Measurements from ENCODE around the gene ABHD11.

- TF ChIP-seq RFX5 (IDR thresholded peaks at IDR 0.05; ENCODE audit: low read depth, low read length) (no peak), MAZ (IDR thresholded peaks at IDR 0.05; ENCODE audit: borderline replicate concordance, low read depth, low read length) (no peak), ELK1 (IDR thresholded peaks at IDR 0.05; ENCODE audit: borderline replicate concordance, low read depth, low read length) (no peak), NFE2L2 (IDR thresholded peaks at IDR 0.05; ENCODE audit: low read depth, low read length) (no peak), RAD21 (IDR thresholded peaks at IDR 0.05; ENCODE audit: low read length) (no peak), RCOR1 (IDR thresholded peaks at IDR 0.05; ENCODE audit: insufficient replicate concordance, low read length) (no peak)
These were observed 31.5 kb downstream of the ABHD11 start for GRCh38 chr7:73707045-73707631.

All from IMR-90 (cell line).